Measurements from ENCODE around the gene KRTDAP. TPM values are rescaled to one million over a fixed set of nuclear protein-coding genes. Genes with fewer than 3 reads are reported as not detected.

The KRTDAP gene
- total RNA-seq, 1 donor from 2014 or later = not detected

DNA sequence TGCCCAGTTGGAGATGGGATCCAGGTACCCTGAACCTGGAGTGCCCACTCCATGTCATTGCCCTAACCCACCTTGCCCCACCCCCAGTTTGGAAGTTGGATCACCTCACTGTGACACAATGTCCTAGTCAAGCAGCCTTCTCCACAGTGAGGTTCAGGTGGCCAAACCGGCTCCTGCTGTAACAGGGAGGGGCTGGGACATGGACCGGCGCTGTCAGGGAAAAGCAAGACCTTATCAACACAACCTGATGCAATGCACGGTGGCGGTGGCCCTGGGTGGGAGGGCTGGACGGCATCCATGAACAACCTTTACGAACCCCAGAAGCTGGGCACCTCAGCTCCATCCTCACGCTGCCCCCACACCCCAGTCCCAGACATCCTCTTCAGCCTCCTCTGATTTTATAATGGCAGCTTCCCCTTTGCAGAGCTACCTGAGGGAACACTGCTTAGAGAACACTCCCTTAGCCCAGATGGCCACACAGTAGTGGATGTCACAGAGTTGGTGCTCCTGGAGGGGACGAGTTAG is 1.6 kb upstream of the KRTDAP start:
- TF ChIP-seq EZH2 (IDR thresholded peaks at IDR 0.05; ENCODE audit: insufficient read depth, low read length) = no peak
- TF ChIP-seq, protein P1, sequence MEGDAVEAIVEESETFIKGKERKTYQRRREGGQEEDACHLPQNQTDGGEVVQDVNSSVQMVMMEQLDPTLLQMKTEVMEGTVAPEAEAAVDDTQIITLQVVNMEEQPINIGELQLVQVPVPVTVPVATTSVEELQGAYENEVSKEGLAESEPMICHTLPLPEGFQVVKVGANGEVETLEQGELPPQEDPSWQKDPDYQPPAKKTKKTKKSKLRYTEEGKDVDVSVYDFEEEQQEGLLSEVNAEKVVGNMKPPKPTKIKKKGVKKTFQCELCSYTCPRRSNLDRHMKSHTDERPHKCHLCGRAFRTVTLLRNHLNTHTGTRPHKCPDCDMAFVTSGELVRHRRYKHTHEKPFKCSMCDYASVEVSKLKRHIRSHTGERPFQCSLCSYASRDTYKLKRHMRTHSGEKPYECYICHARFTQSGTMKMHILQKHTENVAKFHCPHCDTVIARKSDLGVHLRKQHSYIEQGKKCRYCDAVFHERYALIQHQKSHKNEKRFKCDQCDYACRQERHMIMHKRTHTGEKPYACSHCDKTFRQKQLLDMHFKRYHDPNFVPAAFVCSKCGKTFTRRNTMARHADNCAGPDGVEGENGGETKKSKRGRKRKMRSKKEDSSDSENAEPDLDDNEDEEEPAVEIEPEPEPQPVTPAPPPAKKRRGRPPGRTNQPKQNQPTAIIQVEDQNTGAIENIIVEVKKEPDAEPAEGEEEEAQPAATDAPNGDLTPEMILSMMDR (IDR thresholded peaks at IDR 0.05; ENCODE audit: insufficient read depth, low read depth, low read length) = no peak
- no peak overlapping the region for H3K27ac ChIP-seq (ENCODE audit: low read depth, low read length)
- peaks cover 69% of the 10 kb centered on the region for H3K27me3 Mint-ChIP-seq (ENCODE audit: low read depth, unreplicated experiment)

GRCh38 chr19:35488677-35489076 is 1.6 kb downstream of the KRTDAP start:
- no peak for TF ChIP-seq EZH2 (IDR thresholded peaks at IDR 0.05; ENCODE audit: insufficient read depth, low read length)
- TF ChIP-seq, protein P1 (IDR thresholded peaks at IDR 0.05; ENCODE audit: insufficient read depth, low read depth, low read length) = no peak
- peaks cover 4% of the 10 kb centered on the region for H3K27me3 ChIP-seq (ENCODE audit: insufficient read depth, low read length)

More for the DNA sequence above, 1.6 kb upstream of the KRTDAP start:
- Mint-ChIP-seq H3K9me3 (ENCODE audit: unreplicated experiment) (peaks cover 3% of the 10 kb centered on the region), H3K4me1 (ENCODE audit: low read depth, unreplicated experiment) (no peaks in the 10 kb centered on the region), H3K27ac (ENCODE audit: unreplicated experiment) (no peak overlapping the region), H3K36me3 (ENCODE audit: low read depth, unreplicated experiment) (no peaks in the 10 kb centered on the region), H3K4me3 (ENCODE audit: unreplicated experiment) (no peak overlapping the region)
- H3K27me3 ChIP-seq (ENCODE audit: insufficient read depth, low read length) = peaks cover 4% of the 10 kb centered on the region
- no peaks in the 10 kb centered on the region for H3K79me2 ChIP-seq (ENCODE audit: insufficient read depth, low read length)
- no peaks in the 10 kb centered on the region for H3K9me3 ChIP-seq (ENCODE audit: insufficient read depth, low read depth, low read length)
- FAIRE-seq = no peak
- H2AFZ ChIP-seq (ENCODE audit: low read depth, low read length) = no peak overlapping the region
- no peaks in the 10 kb centered on the region for H3K36me3 ChIP-seq (ENCODE audit: insufficient read depth, low read length)
- no peak overlapping the region for H3K4me3 ChIP-seq (ENCODE audit: insufficient read depth, low read depth, low read length)
- no peak overlapping the region for H3K4me2 ChIP-seq (ENCODE audit: low read length)
- no peak for DNase-seq (ENCODE audit: low read depth)
- H3K4me1 ChIP-seq (ENCODE audit: insufficient read depth, low read length) = no peaks in the 10 kb centered on the region
- no peak overlapping the region for H3K9ac ChIP-seq (ENCODE audit: low read length)
- H4K20me1 ChIP-seq (ENCODE audit: insufficient read depth, low read length) = no peaks in the 10 kb centered on the region

DNA sequence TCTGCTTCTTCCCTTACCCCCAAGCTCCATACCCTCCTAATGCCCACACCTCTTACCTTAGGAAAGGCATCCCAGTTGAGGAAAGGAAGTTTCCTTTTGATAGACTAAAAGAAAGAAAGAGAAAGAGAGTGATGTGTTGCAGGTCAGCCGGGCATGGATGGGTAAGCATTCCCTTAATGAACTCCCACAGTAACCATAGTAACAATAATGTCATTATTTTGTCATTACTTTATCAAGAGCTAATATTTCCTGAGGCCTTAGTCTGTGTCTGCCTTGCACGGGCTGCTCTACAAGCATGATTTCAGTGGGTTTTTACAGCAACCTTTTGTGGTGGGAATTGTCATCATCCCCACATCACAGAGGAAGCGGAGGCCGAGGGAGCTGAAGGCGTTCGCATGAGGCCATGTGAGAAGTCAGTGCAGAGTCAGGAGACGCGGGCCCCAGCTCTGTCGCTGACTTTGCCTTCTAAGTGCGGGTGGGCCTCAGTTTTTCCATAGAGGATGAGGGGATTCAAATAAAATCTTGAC is 2.5 kb downstream of the KRTDAP start:
- Mint-ChIP-seq H3K9me3 (ENCODE audit: unreplicated experiment) (peaks cover 3% of the 10 kb centered on the region), H3K36me3 (ENCODE audit: low read depth, unreplicated experiment) (no peaks in the 10 kb centered on the region), H3K27me3 (ENCODE audit: low read depth, unreplicated experiment) (peaks cover 66% of the 10 kb centered on the region), H3K27ac (ENCODE audit: unreplicated experiment) (no peak overlapping the region), H3K4me3 (ENCODE audit: unreplicated experiment) (no peak overlapping the region), H3K4me1 (ENCODE audit: low read depth, unreplicated experiment) (no peaks in the 10 kb centered on the region)
- H3K9ac ChIP-seq (ENCODE audit: low read length) = no peak overlapping the region
- no peak for FAIRE-seq
- no peak overlapping the region for H2AFZ ChIP-seq (ENCODE audit: low read depth, low read length)
- no peak for DNase-seq (ENCODE audit: low read depth)
- no peak overlapping the region for H3K27ac ChIP-seq (ENCODE audit: low read depth, low read length)
- no peaks in the 10 kb centered on the region for H3K4me1 ChIP-seq (ENCODE audit: insufficient read depth, low read length)
- no peaks in the 10 kb centered on the region for H3K36me3 ChIP-seq (ENCODE audit: insufficient read depth, low read length)
- no peak for TF ChIP-seq EZH2 (IDR thresholded peaks at IDR 0.05; ENCODE audit: insufficient read depth, low read length)
- TF ChIP-seq, protein P1 (IDR thresholded peaks at IDR 0.05; ENCODE audit: insufficient read depth, low read depth, low read length) = no peak
- H3K79me2 ChIP-seq (ENCODE audit: insufficient read depth, low read length) = no peaks in the 10 kb centered on the region
- H3K27me3 ChIP-seq (ENCODE audit: insufficient read depth, low read length) = peaks cover 4% of the 10 kb centered on the region
- no peaks in the 10 kb centered on the region for H3K9me3 ChIP-seq (ENCODE audit: insufficient read depth, low read depth, low read length)
- no peak overlapping the region for H3K4me3 ChIP-seq (ENCODE audit: insufficient read depth, low read depth, low read length)
- no peak overlapping the region for H3K4me2 ChIP-seq (ENCODE audit: low read length)
- H4K20me1 ChIP-seq (ENCODE audit: insufficient read depth, low read length) = no peaks in the 10 kb centered on the region

More at GRCh38 chr19:35488677-35489076, 1.6 kb downstream of the KRTDAP start:
- Histone ChIP-seq H3K4me1 (ENCODE audit: insufficient read depth, low read length) (no peaks in the 10 kb centered on the region), H3K36me3 (ENCODE audit: insufficient read depth, low read length) (no peaks in the 10 kb centered on the region), H3K9ac (ENCODE audit: low read length) (no peak overlapping the region), H3K4me3 (ENCODE audit: insufficient read depth, low read depth, low read length) (no peak overlapping the region), H4K20me1 (ENCODE audit: insufficient read depth, low read length) (no peaks in the 10 kb centered on the region), H3K4me2 (ENCODE audit: low read length) (no peak overlapping the region), H3K9me3 (ENCODE audit: insufficient read depth, low read depth, low read length) (no peaks in the 10 kb centered on the region), H3K79me2 (ENCODE audit: insufficient read depth, low read length) (no peaks in the 10 kb centered on the region), H3K27ac (ENCODE audit: low read depth, low read length) (no peak overlapping the region), H2AFZ (ENCODE audit: low read depth, low read length) (no peak overlapping the region)
- DNase-seq (ENCODE audit: low read depth) (no peak), FAIRE-seq (no peak)
- no peaks in the 10 kb centered on the region for H3K4me1 Mint-ChIP-seq (ENCODE audit: low read depth, unreplicated experiment)
- no peak overlapping the region for H3K4me3 Mint-ChIP-seq (ENCODE audit: unreplicated experiment)
- H3K9me3 Mint-ChIP-seq (ENCODE audit: unreplicated experiment) = peaks cover 3% of the 10 kb centered on the region
- no peak overlapping the region for H3K27ac Mint-ChIP-seq (ENCODE audit: unreplicated experiment)
- peaks cover 74% of the 10 kb centered on the region for H3K27me3 Mint-ChIP-seq (ENCODE audit: low read depth, unreplicated experiment)
- no peaks in the 10 kb centered on the region for H3K36me3 Mint-ChIP-seq (ENCODE audit: low read depth, unreplicated experiment)

Data from astrocyte (in vitro differentiated cells and primary cell).